Measurements from ENCODE around the gene PAFAH2.

Gene PAFAH2

DNA sequence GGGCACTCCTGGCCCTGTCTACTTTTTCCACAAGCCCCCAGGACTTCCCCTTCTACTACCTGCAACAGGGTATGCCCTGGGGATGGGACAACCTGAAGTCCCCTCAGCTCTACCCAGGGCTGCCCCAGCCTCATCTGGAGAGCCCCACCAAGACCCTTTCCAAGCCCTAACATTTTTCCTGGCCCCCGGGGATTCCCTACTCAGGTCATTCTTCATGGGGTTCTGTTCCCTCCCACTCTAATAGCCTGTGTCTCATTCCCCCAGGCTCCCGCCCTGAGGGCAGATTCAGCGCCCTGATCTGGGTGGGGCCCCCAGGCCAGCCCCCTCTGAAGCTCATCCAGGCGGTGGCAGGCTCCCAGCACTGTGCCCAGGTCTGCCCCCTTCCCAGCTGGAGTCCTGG, 33.3 kb upstream of the PAFAH2 start:
- DNase-seq (ENCODE audit: low read depth in 3 of 3): no peak

- no peak for DNase-seq (ENCODE audit: low read depth in 3 of 3)
These were observed 32.1 kb upstream of the PAFAH2 start for GRCh38 chr1:26029864-26030481.

DNA sequence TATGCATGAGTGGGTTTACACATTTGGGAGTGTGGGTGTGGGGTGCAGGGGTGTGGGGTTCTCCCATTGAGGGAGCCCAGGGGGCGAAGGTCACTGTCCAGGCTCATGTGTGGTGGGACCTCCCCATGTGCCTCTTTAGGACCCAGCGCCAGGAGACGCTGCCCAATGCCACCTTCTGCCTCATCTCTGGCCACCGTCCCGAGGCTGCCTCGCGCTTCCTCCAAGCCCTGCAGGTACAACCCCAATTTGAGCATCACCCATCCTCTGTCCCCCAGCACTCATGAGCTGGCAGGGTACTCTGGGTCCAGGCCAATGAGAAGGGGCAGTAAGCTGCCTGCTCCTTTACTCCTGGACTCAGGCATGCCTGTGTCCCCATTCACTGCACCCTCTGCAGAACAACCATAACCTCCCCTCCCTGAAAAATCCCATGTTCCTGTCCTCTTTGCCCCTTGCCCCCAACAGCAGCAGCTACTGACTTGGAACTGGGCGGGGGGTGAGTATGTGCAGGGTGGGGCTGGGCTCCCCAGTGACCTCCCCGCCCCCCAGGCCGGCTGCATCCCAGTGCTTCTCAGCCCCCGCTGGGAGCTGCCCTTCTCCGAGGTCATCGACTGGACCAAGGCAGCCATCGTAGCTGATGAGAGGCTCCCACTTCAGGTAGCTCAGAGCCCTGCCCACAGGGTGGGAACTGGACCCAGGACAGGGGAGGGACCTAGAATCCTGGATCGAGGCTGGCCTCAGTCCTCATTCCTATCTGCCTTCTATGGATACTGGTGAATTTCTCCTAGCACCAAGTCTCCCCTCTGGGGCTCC, 31.4 kb upstream of the PAFAH2 start:
- DNase-seq (ENCODE audit: low read depth in 3 of 3): no peak

GRCh38 chr1:26028490-26028980, 30.7 kb upstream of the PAFAH2 start:
- no peak for DNase-seq (ENCODE audit: low read depth in 3 of 3)

GRCh38 chr1:26027716-26028489, 30.0 kb upstream of the PAFAH2 start:
- no peak for DNase-seq (ENCODE audit: low read depth in 3 of 3)

DNA sequence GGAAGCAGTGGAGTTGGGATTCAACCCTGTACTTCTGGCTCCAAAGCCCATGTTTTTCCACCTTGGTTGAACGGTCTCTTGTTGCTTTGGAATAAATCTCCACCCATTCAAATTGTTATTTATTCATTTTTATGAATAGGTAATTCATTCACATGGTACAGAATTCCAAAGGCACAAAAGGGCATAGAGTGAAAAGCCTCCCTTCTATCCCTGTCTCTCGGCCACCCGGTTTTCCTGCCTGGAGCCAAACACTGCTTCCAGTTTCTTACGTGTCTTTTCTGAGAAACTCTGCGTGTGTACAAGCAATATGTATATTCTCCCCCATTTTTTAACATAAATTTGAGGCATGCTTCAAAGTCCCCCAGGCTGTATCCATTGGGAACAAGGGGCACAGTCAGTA, 27.7 kb upstream of the PAFAH2 start:
- no peak for DNase-seq (ENCODE audit: low read depth in 3 of 3)

DNA sequence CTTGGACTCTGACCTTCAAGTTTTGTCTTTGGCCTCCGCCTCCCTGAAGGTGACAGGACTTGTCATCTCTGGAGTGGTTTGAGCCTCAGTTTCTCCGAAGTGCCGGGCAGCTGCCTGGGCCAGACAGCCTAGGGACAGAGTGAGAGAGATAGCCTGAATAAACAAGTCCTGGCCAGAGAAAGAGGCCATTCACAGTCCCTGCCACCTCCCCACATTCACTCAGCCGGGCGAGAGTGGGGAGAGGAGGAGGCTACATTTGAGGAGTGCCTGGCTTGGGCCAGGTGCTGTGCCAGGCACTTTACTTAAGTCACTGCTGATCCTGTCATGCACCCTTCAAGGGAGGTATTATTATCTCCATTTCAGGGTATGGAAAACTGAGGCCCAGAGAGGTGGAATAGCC, 27.2 kb upstream of the PAFAH2 start:
- no peak for DNase-seq (ENCODE audit: low read depth in 3 of 3)

DNA sequence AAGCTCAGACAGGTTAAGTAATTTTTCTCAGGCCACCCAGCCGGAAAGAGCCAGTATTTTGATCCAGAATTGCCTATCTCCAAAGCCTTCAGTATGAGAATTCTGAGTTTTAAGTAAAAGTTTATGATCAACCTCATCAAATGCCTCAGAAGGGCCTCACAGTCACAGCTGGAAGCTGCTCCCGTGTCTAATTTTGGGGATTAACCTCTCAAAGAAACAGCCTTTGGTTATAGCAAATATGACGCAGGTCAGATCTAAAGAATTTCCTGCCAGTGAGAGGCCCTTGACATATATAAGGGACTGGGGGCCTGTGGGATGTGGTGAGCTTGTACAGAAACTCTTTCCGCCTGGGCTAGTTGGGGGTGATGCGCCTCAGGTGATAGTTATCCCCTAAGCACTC, 26.0 kb upstream of the PAFAH2 start:
- no peak for DNase-seq (ENCODE audit: low read depth in 3 of 3)

GRCh38 chr1:26023009-26023408, 25.1 kb upstream of the PAFAH2 start:
- DNase-seq (ENCODE audit: low read depth in 3 of 3): no peak

GRCh38 chr1:26022404-26022779, 24.5 kb upstream of the PAFAH2 start:
- no peak for DNase-seq (ENCODE audit: low read depth in 3 of 3)

GRCh38 chr1:26021647-26022403, 24.0 kb upstream of the PAFAH2 start, which contains the start of gene EXTL1:
TSS of gene EXTL1 (plus strand) at chr1:26021775. CDS start at chr1:26022647, 872 bp downstream.
- DNase-seq (ENCODE audit: low read depth in 3 of 3): no peak

GRCh38 chr1:26020941-26021646, 23.2 kb upstream of the PAFAH2 start:
- DNase-seq (ENCODE audit: low read depth in 3 of 3): no peak

DNA sequence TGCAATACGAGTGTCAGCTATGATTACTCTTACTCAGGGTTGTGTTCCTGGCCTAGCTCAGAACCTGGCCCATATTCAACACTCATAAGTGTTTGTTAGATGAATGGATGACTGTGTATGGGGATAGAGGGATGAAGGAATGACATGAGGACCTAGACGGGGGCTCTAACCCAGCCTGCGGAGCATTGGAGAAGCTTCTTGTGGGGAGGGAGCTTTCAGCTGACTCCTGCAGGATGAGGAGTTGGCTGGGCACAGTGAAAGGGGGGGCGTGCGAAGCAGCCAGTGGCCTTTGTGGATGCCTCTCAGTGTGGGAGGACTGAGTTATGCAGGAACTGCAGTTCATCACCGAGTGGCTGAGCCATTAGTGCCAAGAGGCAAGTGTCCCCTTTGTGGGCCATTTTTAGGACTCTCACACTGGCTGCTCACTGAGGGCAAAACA, 22.5 kb upstream of the PAFAH2 start:
- no peak for DNase-seq (ENCODE audit: low read depth in 3 of 3)

GRCh38 chr1:26019641-26020315, 21.9 kb upstream of the PAFAH2 start:
- DNase-seq (ENCODE audit: low read depth in 3 of 3): no peak

GRCh38 chr1:26017606-26018005, 19.7 kb upstream of the PAFAH2 start:
- DNase-seq (ENCODE audit: low read depth in 3 of 3): no peak

- no peak for DNase-seq (ENCODE audit: low read depth in 3 of 3)
These were observed 19.2 kb upstream of the PAFAH2 start for GRCh38 chr1:26016953-26017545.

DNA sequence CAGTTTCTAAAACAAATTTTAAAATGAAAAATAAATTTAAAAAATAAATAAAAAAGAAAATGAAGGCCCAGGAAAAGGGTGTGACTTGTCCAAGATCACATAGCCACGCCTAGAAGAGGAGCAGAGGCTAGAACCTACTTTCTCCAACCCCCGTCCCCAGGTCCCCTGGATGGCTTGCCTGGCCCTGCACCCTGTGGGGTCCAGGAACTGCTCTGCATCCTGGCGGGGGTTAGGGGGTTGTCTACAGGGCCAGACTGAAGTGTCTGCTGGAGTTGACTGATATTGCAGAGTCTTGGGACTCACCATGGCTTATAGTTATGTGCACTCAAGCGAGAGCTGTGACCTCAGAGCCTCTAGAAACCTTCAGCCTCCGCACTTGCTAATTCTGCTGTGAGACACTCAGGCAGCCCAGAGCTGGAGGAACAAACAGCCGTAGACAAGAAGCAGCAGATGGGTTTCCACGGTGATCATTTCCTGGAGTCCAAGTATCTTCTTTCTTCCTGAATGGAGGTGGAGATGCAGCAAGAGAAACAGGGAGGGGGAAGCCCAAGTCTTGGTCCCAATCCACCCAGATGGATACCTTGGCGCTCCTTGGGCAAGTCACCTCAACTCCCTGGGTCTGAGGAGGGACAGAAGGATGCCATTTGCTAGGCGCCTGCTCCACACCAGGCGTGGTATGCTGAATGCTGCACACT, 18.5 kb upstream of the PAFAH2 start:
- no peak for DNase-seq (ENCODE audit: low read depth in 3 of 3)

GRCh38 chr1:26015358-26015757, 17.5 kb upstream of the PAFAH2 start:
- DNase-seq (ENCODE audit: low read depth in 3 of 3): no peak

GRCh38 chr1:26014179-26014578, 16.3 kb upstream of the PAFAH2 start:
- no peak for DNase-seq (ENCODE audit: low read depth in 3 of 3)
